Fibroblast of lung (primary cell): Measurements from ENCODE around the gene CHD6. TPM values are rescaled to one million over a fixed set of nuclear protein-coding genes. Genes with fewer than 3 reads are reported as not detected.

Experiments used
- DNase-seq, 2 donors: peaks; one replicate each; pipeline versions ENCODE4 v3.0.0 to v3.0.0-alpha.2; 2010; ENCODE audit warnings: low read depth in 2 of 2
- H2AFZ ChIP-seq: 2 replicates; pipeline ENCODE4 v1.5.1; 2012; ENCODE audit warnings: low read length, control low read depth, inconsistent platforms
- H3K27ac ChIP-seq: 2 replicates; pipeline ENCODE4 v1.5.1; 2011; ENCODE audit warnings: low read length, control low read depth; ENCODE audit not compliant: insufficient read depth
- H3K27me3 ChIP-seq: 2 replicates; pipeline ENCODE4 v1.5.1; 2011; ENCODE audit warnings: mild to moderate bottlenecking, low read length; ENCODE audit not compliant: control insufficient read depth, insufficient read depth
- H3K36me3 ChIP-seq: 2 replicates; pipeline ENCODE4 v1.5.1; 2011; ENCODE audit warnings: low read length; ENCODE audit not compliant: control insufficient read depth, insufficient read depth
- H3K4me1 ChIP-seq: 2 replicates; pipeline ENCODE4 v1.5.1; 2011; ENCODE audit warnings: low read length; ENCODE audit not compliant: control insufficient read depth, insufficient read depth; ENCODE audit errors: extremely low read depth
- H3K4me2 ChIP-seq: 2 replicates; pipeline ENCODE4 v1.5.1; 2011; ENCODE audit warnings: low read length, control low read depth; ENCODE audit not compliant: insufficient read depth; ENCODE audit errors: extremely low read depth
- H3K4me3 ChIP-seq, 4 experiments: fragments of 200-600 bp in 1 of 4; sonication (generic) in 1 of 4; replicated peaks in 1 of 4; 2 replicates each; pipeline ENCODE4 v1.5.1; 2011 to 2016; ENCODE audit warnings: low read length in 4 of 4, low read depth in 3 of 4, mild to moderate bottlenecking in 3 of 4, control low read depth in 2 of 4, inconsistent platforms in 1 of 4, mixed read lengths in 1 of 4; ENCODE audit not compliant: insufficient read depth in 1 of 4; ENCODE audit errors: control extremely low read depth in 1 of 4
- H3K79me2 ChIP-seq: 2 replicates; pipeline ENCODE4 v1.5.1; 2012; ENCODE audit warnings: mild to moderate bottlenecking, low read length, inconsistent platforms; ENCODE audit not compliant: control insufficient read depth, insufficient read depth
- H3K9ac ChIP-seq: 2 replicates; pipeline ENCODE4 v1.5.1; 2011; ENCODE audit warnings: mild to moderate bottlenecking, low read length, control low read depth; ENCODE audit not compliant: insufficient read depth
- H3K9me3 ChIP-seq: 2 replicates; pipeline ENCODE4 v1.5.1; 2012; ENCODE audit warnings: low read depth, low read length; ENCODE audit not compliant: control insufficient read depth, insufficient read depth
- H4K20me1 ChIP-seq: 2 replicates; pipeline ENCODE4 v1.5.1; 2011; ENCODE audit warnings: low read length; ENCODE audit not compliant: control insufficient read depth, insufficient read depth; ENCODE audit errors: extremely low read depth
- EZH2 ChIP-seq: IDR thresholded peaks from 2 replicates; pipeline ENCODE4 v1.5.1; 2012; ENCODE audit warnings: low read length, control low read depth, mild to moderate bottlenecking; ENCODE audit errors: missing control alignments
- polyA plus RNA-seq, 2 donors: library from polyadenylated mRNA; depleted of rRNA in 1 of 2; stranded (reverse) in 1 of 2; unstranded in 1 of 2; fragments of >200 nt; gene quantifications; 2 replicates each; pipeline ENCODE4 v1.2.1, GENCODE V29; 2011 to 2012; ENCODE audit warnings: missing spikeins in 1 of 2
- total RNA-seq: library from RNA; depleted of rRNA; stranded (reverse); fragments of >200 nt; gene quantifications from 2 replicates; pipeline ENCODE4 v1.2.1, GENCODE V29; 2014
- TF ChIP-seq, protein P1 (sequence below), 2 donors: IDR thresholded peaks in 1 of 2; conservative IDR thresholded peaks in 1 of 2; 1 replicate in 1 of 2; 2 replicates in 1 of 2; pipeline ENCODE4 v1.5.1; 2011 to 2012; ENCODE audit warnings: low read length in 2 of 2, control low read depth in 1 of 2, inconsistent platforms in 1 of 2, low read depth in 1 of 2, mild to moderate bottlenecking in 1 of 2

The CHD6 gene
- total and polyA plus RNA-seq, 2 donors (not counting 1 experiment from before 2014, with no cell fraction given), result 13.4 to 25.9 TPM

DNA sequence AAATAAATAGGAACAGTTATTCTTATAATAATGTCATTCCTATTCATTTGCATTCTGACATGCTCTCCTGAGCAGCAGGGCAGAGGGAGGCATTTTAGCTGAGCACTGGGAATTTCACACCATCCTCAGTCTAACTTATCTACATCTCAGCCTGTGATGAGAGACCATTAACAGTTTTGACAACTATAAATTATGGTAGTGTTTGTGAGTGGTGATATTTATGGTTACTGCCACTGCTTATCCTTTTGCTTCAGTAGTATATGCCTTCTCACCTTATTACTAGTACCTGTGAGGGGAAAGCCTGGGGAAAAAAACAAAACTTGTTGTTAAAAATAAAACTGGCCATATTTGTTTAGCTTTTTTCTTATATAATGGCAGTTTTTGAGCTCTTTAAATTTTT lies 17.0 kb upstream of the CHD6 start:
- no peak for TF ChIP-seq EZH2
- TF ChIP-seq, protein P1, sequence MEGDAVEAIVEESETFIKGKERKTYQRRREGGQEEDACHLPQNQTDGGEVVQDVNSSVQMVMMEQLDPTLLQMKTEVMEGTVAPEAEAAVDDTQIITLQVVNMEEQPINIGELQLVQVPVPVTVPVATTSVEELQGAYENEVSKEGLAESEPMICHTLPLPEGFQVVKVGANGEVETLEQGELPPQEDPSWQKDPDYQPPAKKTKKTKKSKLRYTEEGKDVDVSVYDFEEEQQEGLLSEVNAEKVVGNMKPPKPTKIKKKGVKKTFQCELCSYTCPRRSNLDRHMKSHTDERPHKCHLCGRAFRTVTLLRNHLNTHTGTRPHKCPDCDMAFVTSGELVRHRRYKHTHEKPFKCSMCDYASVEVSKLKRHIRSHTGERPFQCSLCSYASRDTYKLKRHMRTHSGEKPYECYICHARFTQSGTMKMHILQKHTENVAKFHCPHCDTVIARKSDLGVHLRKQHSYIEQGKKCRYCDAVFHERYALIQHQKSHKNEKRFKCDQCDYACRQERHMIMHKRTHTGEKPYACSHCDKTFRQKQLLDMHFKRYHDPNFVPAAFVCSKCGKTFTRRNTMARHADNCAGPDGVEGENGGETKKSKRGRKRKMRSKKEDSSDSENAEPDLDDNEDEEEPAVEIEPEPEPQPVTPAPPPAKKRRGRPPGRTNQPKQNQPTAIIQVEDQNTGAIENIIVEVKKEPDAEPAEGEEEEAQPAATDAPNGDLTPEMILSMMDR (conservative IDR thresholded peaks at IDR 0.05 in 1 of 2, IDR thresholded peaks at IDR 0.05 in 1 of 2; ENCODE audit: low read depth in 1 of 2, low read length in 2 of 2), result no peak

DNA sequence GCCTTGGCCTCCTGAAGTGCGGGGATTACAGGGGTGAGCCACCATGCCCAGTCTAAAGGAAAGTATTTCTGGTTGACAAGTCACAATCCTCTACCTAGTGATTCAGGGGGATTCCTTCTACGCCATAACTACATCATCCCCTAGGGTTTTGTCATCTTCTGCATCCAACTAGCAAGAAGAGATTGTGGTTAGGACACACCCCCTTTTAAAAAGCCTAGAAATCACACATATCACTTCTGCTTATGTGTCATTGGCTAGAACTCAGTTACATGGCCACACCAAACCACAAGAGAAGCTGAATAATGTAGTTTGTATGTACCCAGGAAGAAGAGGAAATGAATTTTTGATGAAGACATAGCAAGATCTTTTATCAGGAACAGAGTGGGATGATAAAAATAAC lies 14.7 kb upstream of the CHD6 start:
- no peak overlapping the region for H3K4me2 ChIP-seq
- TF ChIP-seq, protein P1 (conservative IDR thresholded peaks at IDR 0.05 in 1 of 2, IDR thresholded peaks at IDR 0.05 in 1 of 2; ENCODE audit: low read depth in 1 of 2, low read length in 2 of 2), result no peak
- no peak for TF ChIP-seq EZH2

More for the DNA sequence above, 17.0 kb upstream of the CHD6 start:
- Histone ChIP-seq H3K36me3 (no peaks in the 10 kb centered on the region), H2AFZ (no peak overlapping the region), H3K4me2 (no peak overlapping the region), H3K27ac (no peak overlapping the region), H3K9ac (no peak overlapping the region), H4K20me1 (no peaks in the 10 kb centered on the region), H3K9me3 (no peaks in the 10 kb centered on the region), H3K4me3 (no peak overlapping the region), H3K27me3 (peaks cover 4% of the 10 kb centered on the region), H3K4me1 (no peaks in the 10 kb centered on the region), H3K79me2 (no peaks in the 10 kb centered on the region)
- no peak for DNase-seq

DNA sequence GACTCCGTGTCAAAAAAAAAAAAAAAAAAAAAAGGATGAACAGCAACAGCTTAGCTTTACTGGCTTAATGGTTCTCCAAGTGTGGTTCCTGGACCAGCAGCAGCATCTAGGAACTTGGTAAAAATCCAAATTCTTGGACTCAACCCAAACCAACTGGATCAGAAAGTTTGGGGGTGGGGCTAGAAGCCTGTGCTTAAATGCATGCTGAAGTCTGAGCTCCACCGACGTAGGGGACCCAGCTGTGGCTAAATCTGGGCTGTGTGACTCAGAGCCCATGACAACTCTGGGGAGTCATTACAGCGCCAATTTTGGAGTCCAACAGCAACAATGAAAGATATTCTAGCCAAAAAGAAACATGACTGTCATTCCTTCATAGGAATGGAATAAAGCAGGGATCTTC lies 13.6 kb upstream of the CHD6 start:
- H2AFZ ChIP-seq, result no peak overlapping the region
- H3K4me1 ChIP-seq, result no peaks in the 10 kb centered on the region
- no peak overlapping the region for H3K4me2 ChIP-seq

More for the DNA sequence above, 14.7 kb upstream of the CHD6 start:
- H3K9me3 ChIP-seq, result no peaks in the 10 kb centered on the region
- no peak overlapping the region for H2AFZ ChIP-seq
- H3K4me1 ChIP-seq, result no peaks in the 10 kb centered on the region
- no peak overlapping the region for H3K4me3 ChIP-seq
- H3K27ac ChIP-seq, result no peak overlapping the region
- peak; percentile 12 to 85 for DNase-seq
- peaks cover 4% of the 10 kb centered on the region for H3K27me3 ChIP-seq
- no peak overlapping the region for H3K9ac ChIP-seq
- H4K20me1 ChIP-seq, result no peaks in the 10 kb centered on the region
- H3K79me2 ChIP-seq, result no peaks in the 10 kb centered on the region
- no peaks in the 10 kb centered on the region for H3K36me3 ChIP-seq

More for the DNA sequence above, 13.6 kb upstream of the CHD6 start:
- Histone ChIP-seq H3K9ac (no peak overlapping the region), H3K9me3 (no peaks in the 10 kb centered on the region), H3K27me3 (peaks cover 4% of the 10 kb centered on the region), H3K79me2 (no peaks in the 10 kb centered on the region), H3K4me3 (no peak overlapping the region), H3K27ac (no peak overlapping the region), H4K20me1 (no peaks in the 10 kb centered on the region), H3K36me3 (no peaks in the 10 kb centered on the region)
- TF ChIP-seq, protein P1 (conservative IDR thresholded peaks at IDR 0.05 in 1 of 2, IDR thresholded peaks at IDR 0.05 in 1 of 2; ENCODE audit: low read depth in 1 of 2, low read length in 2 of 2), result no peak
- no peak for TF ChIP-seq EZH2
- peak; percentile 35 to 88 for DNase-seq
